GM13976 (cell line): ENCODE results near the gene TMEM240.
"Not testable (repeated sequence)": the region's sequence is repeated elsewhere in the genome, so short reads cannot be mapped to it uniquely, and the experiment has no call there.

ENCODE experiments used
- DNase-seq: peaks from one replicate; pipeline ENCODE4 v3.0.0; 2012; ENCODE audit warnings: low spot score
- CTCF ChIP-seq: IDR thresholded peaks from 2 replicates; pipeline ENCODE4 v1.5.1; 2012; ENCODE audit warnings: borderline replicate concordance, mild to moderate bottlenecking; ENCODE audit not compliant: insufficient read depth; ENCODE audit errors: extremely low read depth, missing control alignments, control extremely low read depth
- in situ Hi-C: fragments of 300-500 bp; cut with MboI; formaldehyde crosslinking; loops from one replicate; pipeline ENCODE4 v1.12.0; 2022; ENCODE audit warnings: low sequenced_read_pairs, mixed read lengths, inconsistent platforms; ENCODE audit not compliant: unreplicated experiment

TMEM240 gene

GRCh38 chr1:1564268-1564667, 23.8 kb upstream of the TMEM240 start:
- TF ChIP-seq CTCF = no peak
- in situ Hi-C loops = no loop called here
- no peak for DNase-seq

GRCh38 chr1:1563688-1564087, 23.3 kb upstream of the TMEM240 start:
- TF ChIP-seq CTCF = no peak
- in situ Hi-C loops = no loop called here
- DNase-seq = no peak

GRCh38 chr1:1562556-1563195, 22.3 kb upstream of the TMEM240 start:
- no peak for TF ChIP-seq CTCF
- in situ Hi-C loops = no loop called here
- DNase-seq = no peak

- in situ Hi-C loops = no loop called here
- TF ChIP-seq CTCF = no peak
- DNase-seq = no peak
These were observed 21.5 kb upstream of the TMEM240 start for GRCh38 chr1:1561801-1562470.

- DNase-seq = no peak
- in situ Hi-C loops = no loop called here
- no peak for TF ChIP-seq CTCF
These were observed 19.8 kb upstream of the TMEM240 start for GRCh38 chr1:1560178-1560577.

GRCh38 chr1:1559066-1559465, 18.6 kb upstream of the TMEM240 start:
- DNase-seq = no peak
- TF ChIP-seq CTCF = no peak
- in situ Hi-C loops = no loop called here

- no peak for TF ChIP-seq CTCF
- DNase-seq = no peak
- in situ Hi-C loops = no loop called here
These were observed 18.2 kb upstream of the TMEM240 start for GRCh38 chr1:1558591-1558990.

GRCh38 chr1:1557688-1558087, 17.3 kb upstream of the TMEM240 start:
- in situ Hi-C loops, DNase-seq: not testable (repeated sequence)

- in situ Hi-C loops = not testable (repeated sequence)
These were observed 16.5 kb upstream of the TMEM240 start for GRCh38 chr1:1556961-1557360.

More at GRCh38 chr1:1556961-1557360, 16.5 kb upstream of the TMEM240 start:
- DNase-seq = not testable (repeated sequence)
